ENCODE results near the gene ENOX2.
"Not testable (repeated sequence)": the region's sequence is repeated elsewhere in the genome, so short reads cannot be mapped to it uniquely, and the experiment has no call there.

The ENOX2 gene

GRCh38 chrX:130902783-130903613, at the start of gene ENOX2:
Gene ENOX2 (minus strand): TSS chrX:130903209. CDS start chrX:130703216, 199,993 bp downstream.
- peak; percentile 95 for DNase-seq

GRCh38 chrX:130952266-130953043, 49.4 kb upstream of the ENOX2 start:
- peak; percentile 85 for DNase-seq

GRCh38 chrX:130944230-130944629, 41.2 kb upstream of the ENOX2 start:
- no peak for DNase-seq

GRCh38 chrX:130937101-130937500, 34.1 kb upstream of the ENOX2 start:
- no peak for DNase-seq

GRCh38 chrX:130933358-130933757, 30.3 kb upstream of the ENOX2 start:
- no peak for DNase-seq

- not testable (repeated sequence) for DNase-seq
Observed at GRCh38 chrX:130920405-130920804, 17.4 kb upstream of the ENOX2 start.

- DNase-seq, result not testable (repeated sequence)
Observed at GRCh38 chrX:130919676-130920075, 16.7 kb upstream of the ENOX2 start.

GRCh38 chrX:130918498-130918897, 15.5 kb upstream of the ENOX2 start:
- not testable (repeated sequence) for DNase-seq

GRCh38 chrX:130916636-130917422, 13.8 kb upstream of the ENOX2 start:
- peak; percentile 57 for DNase-seq

- DNase-seq, result peak; percentile 20
Observed at GRCh38 chrX:130915302-130915701, 12.3 kb upstream of the ENOX2 start.

GRCh38 chrX:130909469-130910136, 6.6 kb upstream of the ENOX2 start:
- peak; percentile 44 for DNase-seq

- no peak for DNase-seq
Observed at GRCh38 chrX:130906776-130907175, 3.8 kb upstream of the ENOX2 start.

- no peak for DNase-seq
Observed at GRCh38 chrX:130902446-130902782, 595 bp downstream of the ENOX2 start.

- DNase-seq, result no peak
Observed at GRCh38 chrX:130896802-130897501, 6.1 kb downstream of the ENOX2 start.

- DNase-seq, result no peak
Observed at GRCh38 chrX:130896026-130896425, 7.0 kb downstream of the ENOX2 start.

- no peak for DNase-seq
Observed at GRCh38 chrX:130895299-130895698, 7.7 kb downstream of the ENOX2 start.

GRCh38 chrX:130893356-130894085, 9.5 kb downstream of the ENOX2 start:
- no peak for DNase-seq

- DNase-seq, result no peak
Observed at GRCh38 chrX:130887376-130887775, 15.6 kb downstream of the ENOX2 start.

GRCh38 chrX:130885996-130886395, 17.0 kb downstream of the ENOX2 start:
- no peak for DNase-seq

- DNase-seq, result no peak
Observed at GRCh38 chrX:130885508-130885907, 17.5 kb downstream of the ENOX2 start.

GRCh38 chrX:130884627-130885026, 18.4 kb downstream of the ENOX2 start:
- DNase-seq, result no peak

Data from hematopoietic multipotent progenitor cell treated with erythropoietin and hydrocortisone succinate and interleukin-3 and kit ligand, for 6 days (in vitro differentiated cells).